GM12864 (cell line): ENCODE results near the gene CDH23.

Experiments
- DNase-seq: peaks from one replicate; pipeline ENCODE4 v3.0.0-alpha.2; 2011; ENCODE audit warnings: low read depth
- H3K4me3 ChIP-seq: 2 replicates; pipeline ENCODE4 v1.5.1; 2011; ENCODE audit warnings: mild to moderate bottlenecking, low read depth, low read length, control low read depth
- TF ChIP-seq, protein P1 (sequence below): IDR thresholded peaks from 2 replicates; pipeline ENCODE4 v1.5.1; 2011; ENCODE audit warnings: low read depth, mild to moderate bottlenecking, moderate library complexity, low read length, control low read depth, inconsistent platforms; ENCODE audit errors: missing control alignments

CDH23 gene

DNA sequence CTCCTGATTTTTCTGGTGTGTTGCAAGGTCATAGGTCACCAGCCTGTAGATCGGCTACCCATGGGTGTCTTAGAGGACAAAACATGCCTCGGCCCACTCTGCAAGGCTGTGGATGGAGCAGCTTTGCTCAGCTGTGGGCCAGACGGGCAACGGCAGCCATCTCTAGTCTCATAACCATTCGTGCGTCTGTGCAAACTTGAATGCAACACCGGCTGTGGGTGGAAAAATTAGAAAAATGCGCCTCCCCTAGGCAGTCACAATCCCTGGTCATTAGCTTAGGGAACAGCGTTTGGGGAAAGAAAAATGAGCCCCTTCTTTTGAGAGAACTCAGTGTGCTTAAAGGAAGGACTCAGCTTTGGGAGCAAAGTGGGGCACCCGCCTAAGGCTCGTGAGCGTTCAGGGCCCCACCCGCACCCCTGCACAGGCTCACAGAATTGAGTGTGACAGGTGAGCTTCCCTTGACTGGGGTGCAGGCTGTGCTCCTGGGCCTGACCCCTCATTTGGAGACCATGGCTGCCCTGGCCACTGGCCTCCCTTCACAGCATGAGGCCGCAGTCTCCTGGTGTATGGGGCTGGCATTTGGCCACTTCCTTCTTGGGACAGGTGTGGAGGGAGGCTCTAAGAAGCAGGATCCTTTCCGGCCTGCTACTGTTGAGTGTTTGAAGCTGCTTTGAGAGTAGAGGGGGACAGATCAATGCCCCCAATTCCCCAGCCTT, 174.9 kb downstream of the CDH23 start:
- no peak overlapping the region for H3K4me3 ChIP-seq
- TF ChIP-seq, protein P1, sequence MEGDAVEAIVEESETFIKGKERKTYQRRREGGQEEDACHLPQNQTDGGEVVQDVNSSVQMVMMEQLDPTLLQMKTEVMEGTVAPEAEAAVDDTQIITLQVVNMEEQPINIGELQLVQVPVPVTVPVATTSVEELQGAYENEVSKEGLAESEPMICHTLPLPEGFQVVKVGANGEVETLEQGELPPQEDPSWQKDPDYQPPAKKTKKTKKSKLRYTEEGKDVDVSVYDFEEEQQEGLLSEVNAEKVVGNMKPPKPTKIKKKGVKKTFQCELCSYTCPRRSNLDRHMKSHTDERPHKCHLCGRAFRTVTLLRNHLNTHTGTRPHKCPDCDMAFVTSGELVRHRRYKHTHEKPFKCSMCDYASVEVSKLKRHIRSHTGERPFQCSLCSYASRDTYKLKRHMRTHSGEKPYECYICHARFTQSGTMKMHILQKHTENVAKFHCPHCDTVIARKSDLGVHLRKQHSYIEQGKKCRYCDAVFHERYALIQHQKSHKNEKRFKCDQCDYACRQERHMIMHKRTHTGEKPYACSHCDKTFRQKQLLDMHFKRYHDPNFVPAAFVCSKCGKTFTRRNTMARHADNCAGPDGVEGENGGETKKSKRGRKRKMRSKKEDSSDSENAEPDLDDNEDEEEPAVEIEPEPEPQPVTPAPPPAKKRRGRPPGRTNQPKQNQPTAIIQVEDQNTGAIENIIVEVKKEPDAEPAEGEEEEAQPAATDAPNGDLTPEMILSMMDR, result no peak
- no peak for DNase-seq

GRCh38 chr10:71572962-71573361, 176.2 kb downstream of the CDH23 start:
- TF ChIP-seq, protein P1, result no peak
- no peak for DNase-seq
- H3K4me3 ChIP-seq, result no peak overlapping the region

GRCh38 chr10:71573562-71574518, 177.1 kb downstream of the CDH23 start:
- no peak overlapping the region for H3K4me3 ChIP-seq
- TF ChIP-seq, protein P1, result no peak
- DNase-seq, result no peak

- TF ChIP-seq, protein P1, result no peak
- H3K4me3 ChIP-seq, result no peak overlapping the region
- no peak for DNase-seq
These were observed 178.7 kb downstream of the CDH23 start for GRCh38 chr10:71575451-71575850.

- no peak for DNase-seq
- H3K4me3 ChIP-seq, result no peak overlapping the region
- TF ChIP-seq, protein P1, result no peak
These were observed 179.4 kb downstream of the CDH23 start for GRCh38 chr10:71575934-71576801.

DNA sequence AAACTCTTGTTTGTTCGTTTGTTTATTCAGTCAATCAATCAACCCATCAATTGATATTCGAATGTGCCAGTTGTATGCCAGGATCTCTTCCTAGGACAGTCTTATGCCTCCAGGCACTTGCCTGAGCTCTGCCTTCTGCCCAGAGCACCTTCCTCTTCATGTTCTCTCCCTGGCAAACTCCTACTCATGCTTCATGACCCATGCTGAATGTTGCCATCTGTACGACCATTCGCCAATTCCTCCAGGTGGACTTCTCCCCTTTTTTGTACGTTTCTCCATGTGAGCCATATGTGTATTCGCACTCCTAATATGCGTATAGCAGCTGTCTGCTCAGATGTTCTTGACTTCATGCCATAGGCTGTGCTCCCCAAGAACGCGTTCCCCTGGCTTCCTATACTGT, 180.1 kb downstream of the CDH23 start:
- TF ChIP-seq, protein P1, result no peak
- no peak for DNase-seq

More for the DNA sequence above, 180.1 kb downstream of the CDH23 start:
- H3K4me3 ChIP-seq, result no peak overlapping the region
